ENCODE measurements around the gene FAM20C.
"Not testable (repeated sequence)": the region's sequence is repeated elsewhere in the genome, so short reads cannot be mapped to it uniquely, and the experiment has no call there.

FAM20C gene

DNA sequence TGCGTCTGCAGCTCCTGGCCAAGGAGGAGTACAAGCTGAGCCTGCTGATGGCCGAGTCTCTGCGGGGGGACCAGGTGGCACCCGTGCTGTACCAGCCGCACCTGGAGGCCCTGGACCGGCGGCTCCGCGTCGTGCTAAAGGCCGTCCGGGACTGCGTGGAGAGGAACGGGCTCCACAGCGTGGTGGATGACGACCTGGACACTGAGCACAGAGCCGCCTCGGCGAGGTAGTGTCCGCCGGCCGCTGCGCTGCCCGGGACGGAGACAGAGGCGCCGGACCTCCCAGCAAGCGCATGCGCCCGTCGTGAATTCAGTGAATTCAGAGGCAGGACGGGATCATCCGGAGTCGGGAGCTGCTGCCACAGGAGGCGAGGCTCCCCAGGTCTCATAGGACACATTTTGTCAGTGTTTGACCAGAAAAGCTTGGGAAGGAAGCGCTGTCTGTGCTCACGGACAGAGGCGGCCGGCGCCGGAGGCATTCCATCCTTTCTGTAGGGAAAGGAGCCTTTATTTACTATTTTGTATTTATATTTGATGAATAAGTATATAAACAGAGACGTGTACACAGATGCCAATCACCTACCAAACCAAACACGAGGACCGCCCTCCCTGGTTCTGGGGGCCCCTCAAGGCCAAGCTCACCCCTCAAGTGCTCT is 67.5 kb downstream of the FAM20C start:
- H3K4me3 ChIP-seq (ENCODE audit: low read length) = no peak overlapping the region
- DNase-seq (ENCODE audit: low read depth) = no peak
- TF ChIP-seq, protein P1, sequence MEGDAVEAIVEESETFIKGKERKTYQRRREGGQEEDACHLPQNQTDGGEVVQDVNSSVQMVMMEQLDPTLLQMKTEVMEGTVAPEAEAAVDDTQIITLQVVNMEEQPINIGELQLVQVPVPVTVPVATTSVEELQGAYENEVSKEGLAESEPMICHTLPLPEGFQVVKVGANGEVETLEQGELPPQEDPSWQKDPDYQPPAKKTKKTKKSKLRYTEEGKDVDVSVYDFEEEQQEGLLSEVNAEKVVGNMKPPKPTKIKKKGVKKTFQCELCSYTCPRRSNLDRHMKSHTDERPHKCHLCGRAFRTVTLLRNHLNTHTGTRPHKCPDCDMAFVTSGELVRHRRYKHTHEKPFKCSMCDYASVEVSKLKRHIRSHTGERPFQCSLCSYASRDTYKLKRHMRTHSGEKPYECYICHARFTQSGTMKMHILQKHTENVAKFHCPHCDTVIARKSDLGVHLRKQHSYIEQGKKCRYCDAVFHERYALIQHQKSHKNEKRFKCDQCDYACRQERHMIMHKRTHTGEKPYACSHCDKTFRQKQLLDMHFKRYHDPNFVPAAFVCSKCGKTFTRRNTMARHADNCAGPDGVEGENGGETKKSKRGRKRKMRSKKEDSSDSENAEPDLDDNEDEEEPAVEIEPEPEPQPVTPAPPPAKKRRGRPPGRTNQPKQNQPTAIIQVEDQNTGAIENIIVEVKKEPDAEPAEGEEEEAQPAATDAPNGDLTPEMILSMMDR (conservative IDR thresholded peaks at IDR 0.05; ENCODE audit: low read length) = no peak

DNA sequence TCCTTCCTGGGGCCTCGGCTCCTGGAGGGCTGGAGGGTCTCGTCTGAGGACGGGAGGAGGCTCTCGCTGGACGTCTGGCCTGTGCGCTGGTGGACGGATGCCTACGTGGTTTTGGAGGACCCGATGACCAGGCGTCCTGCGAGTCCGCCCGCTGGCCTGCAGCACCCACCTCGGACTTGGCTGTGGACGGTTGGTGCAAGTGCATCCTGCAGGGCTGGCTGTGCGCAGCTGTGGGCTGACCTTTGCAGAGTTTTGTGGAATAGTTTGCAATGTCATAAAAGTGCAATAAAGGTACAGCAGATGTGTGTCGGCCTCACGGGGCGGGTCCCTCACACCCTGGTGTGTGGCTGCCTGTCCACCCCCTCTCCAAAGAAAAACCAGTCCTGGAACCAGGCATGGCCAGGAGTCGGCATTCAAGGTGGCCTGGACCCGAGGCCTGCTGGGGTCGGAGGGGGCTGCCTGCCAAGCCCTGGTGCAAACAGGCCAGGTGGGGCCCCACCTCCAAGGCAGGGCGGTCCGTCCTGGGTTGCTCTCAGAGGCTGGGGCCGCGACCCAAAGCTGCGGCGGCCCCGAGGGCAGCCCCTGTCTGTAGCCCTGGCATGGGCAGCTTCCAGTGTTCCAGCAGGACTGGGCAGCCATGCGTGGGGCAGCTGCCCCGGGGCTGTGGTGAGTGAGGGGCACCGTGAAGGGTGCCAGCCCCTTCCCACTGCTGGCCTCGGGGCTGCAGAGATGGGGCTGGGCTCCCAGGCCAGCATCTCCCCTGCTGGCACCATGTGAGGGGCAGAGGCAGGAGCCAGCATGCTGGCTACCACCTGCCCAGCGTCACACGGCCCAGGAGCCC is 68.3 kb downstream of the FAM20C start:
- DNase-seq (ENCODE audit: low read depth) = no peak

DNA sequence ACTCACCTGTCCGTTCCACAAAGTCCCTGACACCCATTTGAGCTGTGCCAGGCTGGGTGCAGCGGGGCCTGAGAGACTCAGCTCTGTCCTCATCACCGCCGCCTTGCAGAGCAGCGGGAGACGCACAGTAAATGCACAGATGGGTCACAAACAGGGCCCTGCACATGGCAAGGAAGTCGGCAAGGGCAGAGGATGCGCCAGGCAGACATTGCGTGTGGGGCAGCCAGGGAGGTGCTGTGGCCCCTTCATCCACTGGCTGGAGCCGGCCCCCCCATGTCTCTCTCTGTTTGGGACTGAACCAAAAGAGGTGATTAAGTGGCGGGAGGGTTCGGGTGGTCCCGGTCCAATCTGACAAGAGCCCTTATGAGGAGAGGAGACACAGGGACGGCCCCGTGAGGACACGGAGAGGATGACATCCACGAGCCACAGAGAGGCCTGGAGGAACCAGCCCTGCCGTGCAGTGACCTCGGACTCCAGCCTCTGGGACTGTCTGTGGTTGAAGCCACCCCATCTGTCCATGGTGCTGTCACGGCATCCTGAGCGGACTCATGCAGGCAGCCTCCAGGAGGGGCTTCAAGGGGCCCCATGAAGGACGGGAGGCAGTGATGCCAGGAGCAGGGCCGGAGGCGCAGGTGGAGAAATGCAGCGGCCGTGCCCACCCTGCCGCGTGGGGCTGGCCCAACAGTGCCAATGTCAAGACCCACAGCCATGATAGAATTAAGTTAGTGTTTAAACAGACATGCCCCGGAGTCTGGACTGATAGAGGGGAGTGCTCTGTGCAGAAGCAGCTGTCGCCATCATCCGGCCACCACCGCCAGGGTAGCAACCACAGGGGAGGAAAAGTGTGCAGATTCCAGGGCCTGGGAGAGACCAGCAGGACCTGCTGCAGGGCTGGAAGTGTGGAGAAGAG is 69.2 kb downstream of the FAM20C start:
- no peak overlapping the region for H3K4me3 ChIP-seq (ENCODE audit: low read length)
- DNase-seq (ENCODE audit: low read depth) = no peak
- TF ChIP-seq, protein P1 (conservative IDR thresholded peaks at IDR 0.05; ENCODE audit: low read length) = no peak

More for the DNA sequence above, 68.3 kb downstream of the FAM20C start:
- no peak overlapping the region for H3K4me3 ChIP-seq (ENCODE audit: low read length)
- TF ChIP-seq, protein P1 (conservative IDR thresholded peaks at IDR 0.05; ENCODE audit: low read length) = no peak

DNA sequence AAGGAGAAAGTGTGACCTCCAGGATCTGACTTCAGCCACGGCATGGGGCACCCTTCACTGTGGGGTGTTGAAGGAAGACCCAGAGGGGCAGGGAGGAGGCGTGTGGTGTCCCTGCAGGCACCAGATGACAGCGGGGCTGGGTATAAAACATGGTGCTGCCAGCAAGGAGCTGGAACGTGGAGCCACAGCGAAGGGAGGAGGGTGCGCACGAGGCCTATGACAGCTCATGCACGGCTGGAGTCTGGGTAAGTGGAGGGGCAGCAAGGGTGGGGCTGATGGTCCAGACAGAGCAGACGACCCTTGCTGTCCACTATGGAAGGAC is 69.8 kb downstream of the FAM20C start:
- no peak overlapping the region for H3K4me3 ChIP-seq (ENCODE audit: low read length)
- TF ChIP-seq, protein P1 (conservative IDR thresholded peaks at IDR 0.05; ENCODE audit: low read length) = no peak
- DNase-seq (ENCODE audit: low read depth) = no peak

DNA sequence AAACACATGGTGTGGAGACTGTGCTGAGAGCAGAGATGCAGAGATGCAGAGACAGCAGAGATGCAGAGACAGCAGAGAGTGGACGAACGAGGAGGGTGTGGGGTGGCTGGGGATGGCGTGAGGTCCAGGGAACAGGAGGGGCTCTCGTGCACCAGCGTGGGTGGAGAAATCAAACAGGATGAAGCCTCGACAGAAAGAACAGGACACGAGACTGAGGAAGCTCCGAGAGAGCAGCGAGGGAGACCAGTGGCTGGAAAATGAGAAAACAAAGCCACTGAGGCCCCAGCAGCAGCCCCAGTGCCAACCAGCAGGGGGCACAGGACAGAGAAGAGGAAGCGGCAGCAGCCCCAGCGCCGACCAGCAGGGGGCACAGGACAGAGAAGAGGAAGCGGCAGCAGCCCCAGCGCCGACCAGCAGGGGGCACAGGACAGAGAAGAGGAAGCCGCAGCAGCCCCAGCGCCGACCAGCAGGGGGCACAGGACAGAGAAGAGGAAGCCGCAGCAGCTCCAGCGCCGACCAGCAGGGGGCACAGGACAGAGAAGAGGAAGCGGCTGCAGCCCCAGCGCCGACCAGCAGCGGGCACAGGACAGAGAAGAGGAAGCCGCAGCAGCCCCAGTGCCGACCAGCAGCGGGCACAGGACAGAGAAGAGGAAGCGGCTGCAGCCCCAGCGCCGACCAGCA is 70.4 kb downstream of the FAM20C start:
- DNase-seq (ENCODE audit: low read depth); H3K4me3 ChIP-seq (ENCODE audit: low read length): not testable (repeated sequence)
- TF ChIP-seq, protein P1 (conservative IDR thresholded peaks at IDR 0.05; ENCODE audit: low read length) = peak; percentile 18; the same call in 1 of the 2 replicates

DNA sequence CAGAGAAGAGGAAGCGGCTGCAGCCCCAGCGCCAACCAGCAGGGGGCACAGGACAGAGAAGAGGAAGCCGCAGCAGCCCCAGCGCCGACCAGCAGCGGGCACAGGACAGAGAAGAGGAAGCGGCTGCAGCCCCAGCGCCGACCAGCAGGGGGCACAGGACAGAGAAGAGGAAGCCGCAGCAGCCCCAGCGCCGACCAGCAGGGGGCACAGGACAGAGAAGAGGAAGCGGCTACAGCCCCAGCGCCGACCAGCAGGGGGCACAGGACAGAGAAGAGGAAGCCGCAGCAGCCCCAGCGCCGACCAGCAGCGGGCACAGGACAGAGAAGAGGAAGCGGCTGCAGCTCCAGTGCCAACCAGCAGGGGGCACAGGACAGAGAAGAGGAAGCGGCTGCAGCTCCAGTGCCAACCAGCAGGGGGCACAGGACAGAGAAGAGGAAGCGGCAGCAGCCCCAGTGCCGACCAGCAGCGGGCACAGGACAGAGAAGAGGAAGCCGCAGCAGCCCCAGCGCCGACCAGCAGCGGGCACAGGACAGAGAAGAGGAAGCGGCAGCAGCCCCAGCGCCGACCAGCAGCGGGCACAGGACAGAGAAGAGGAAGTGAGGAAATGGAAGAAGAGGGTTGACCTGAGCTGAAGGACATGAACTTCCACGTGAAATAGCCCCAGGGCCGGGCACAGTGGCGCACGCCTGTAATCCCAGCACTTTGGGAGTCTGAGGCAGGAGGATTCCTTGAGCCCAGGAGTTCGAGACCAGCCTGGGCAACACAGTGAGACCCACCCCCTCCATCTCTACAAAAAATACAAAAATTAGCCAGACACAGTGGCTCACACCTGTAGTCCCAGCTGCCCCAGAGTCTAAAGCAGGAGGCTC is 71.3 kb downstream of the FAM20C start:
- TF ChIP-seq, protein P1 (conservative IDR thresholded peaks at IDR 0.05; ENCODE audit: low read length) = peak; percentile 24
- DNase-seq (ENCODE audit: low read depth); H3K4me3 ChIP-seq (ENCODE audit: low read length): not testable (repeated sequence)
